ENCODE data around the gene NPHP4. TPM values are rescaled to one million over a fixed set of nuclear protein-coding genes. Genes with fewer than 3 reads are reported as not detected.

The NPHP4 gene
- polyA plus RNA-seq, 2 of the 4 experiments (the other 2 are of a cell fraction): 2.9 to 5.1 TPM

DNA sequence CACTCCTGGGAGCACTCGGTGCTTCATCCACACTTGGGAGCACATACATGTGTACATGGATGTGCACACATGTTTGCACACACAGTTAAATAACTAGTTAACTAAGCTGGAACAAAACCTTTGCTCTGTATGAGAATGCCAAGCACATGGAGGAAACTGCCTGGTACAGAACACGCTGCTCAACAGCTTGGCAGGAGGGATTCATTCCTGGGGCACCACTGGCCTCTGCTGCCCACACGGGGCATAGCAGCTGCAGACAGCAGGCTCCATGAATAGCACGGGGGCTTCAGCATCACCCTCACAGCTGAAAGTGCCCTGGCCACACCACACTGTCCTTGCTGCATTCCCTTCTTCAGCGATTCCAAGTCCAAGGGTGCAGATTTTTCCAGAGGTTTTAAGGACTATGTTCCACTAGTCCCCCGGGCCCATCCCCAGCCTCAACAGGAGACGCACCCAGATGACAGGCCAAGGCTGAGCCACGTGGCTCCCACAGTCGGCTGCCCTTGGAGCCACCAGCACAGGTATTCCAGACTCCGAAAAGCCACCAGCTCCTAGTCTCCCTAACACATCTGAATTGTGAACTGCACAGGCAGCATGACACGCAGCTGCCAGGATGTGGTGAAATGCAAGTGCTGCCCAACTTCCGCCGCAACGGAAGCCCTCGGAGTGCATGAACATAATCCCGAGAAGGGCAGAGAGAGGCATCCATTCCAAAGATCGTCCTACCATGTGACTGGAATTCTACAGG lies 16.9 kb downstream of the NPHP4 start:
- FAIRE-seq (no peak), DNase-seq (ENCODE audit: low read depth in 1 of 2, low spot score in 1 of 2) (peak in 1 of 2 experiments; percentile 46), ATAC-seq (peak; percentile 81 to 88)
- Histone ChIP-seq H3K4me1 (peaks cover 2% of the 10 kb centered on the region; the same call in 2 of the 3 replicates), H3K4me2 (no peak overlapping the region), H3K4me3 (no peak overlapping the region), H3K9me3 (no peaks in the 10 kb centered on the region), H3K27ac (no peak overlapping the region)
- CTCF ChIA-PET: interaction anchor here (0.6 to 3.1 kb wide), 10 partner anchors 15 to 465 kb away, joined by 3 to 22 read pairs (median 3); no protein-coding TSS in a partner anchor
- WGBS (ENCODE audit: missing lambda C conversion rate): 75% methylated on average over 14 of the region's 17 CpGs
- POLR2A ChIA-PET: no interaction called here
- TF ChIP-seq, protein P1, sequence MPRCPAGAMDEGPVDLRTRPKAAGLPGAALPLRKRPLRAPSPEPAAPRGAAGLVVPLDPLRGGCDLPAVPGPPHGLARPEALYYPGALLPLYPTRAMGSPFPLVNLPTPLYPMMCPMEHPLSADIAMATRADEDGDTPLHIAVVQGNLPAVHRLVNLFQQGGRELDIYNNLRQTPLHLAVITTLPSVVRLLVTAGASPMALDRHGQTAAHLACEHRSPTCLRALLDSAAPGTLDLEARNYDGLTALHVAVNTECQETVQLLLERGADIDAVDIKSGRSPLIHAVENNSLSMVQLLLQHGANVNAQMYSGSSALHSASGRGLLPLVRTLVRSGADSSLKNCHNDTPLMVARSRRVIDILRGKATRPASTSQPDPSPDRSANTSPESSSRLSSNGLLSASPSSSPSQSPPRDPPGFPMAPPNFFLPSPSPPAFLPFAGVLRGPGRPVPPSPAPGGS (IDR thresholded peaks at IDR 0.05): no peak
- TF ChIP-seq BHLHE40 (IDR thresholded peaks at IDR 0.05; ENCODE audit: low read depth, low read length): no peak
- no peak for TF ChIP-seq PHF8 (IDR thresholded peaks at IDR 0.05; ENCODE audit: borderline replicate concordance, low read depth)
- no peak for TF ChIP-seq HOXA7 (CRISPR knock-in tag; IDR thresholded peaks at IDR 0.05)
- TF ChIP-seq NPAS2 (CRISPR knock-in tag; IDR thresholded peaks at IDR 0.05; ENCODE audit: borderline replicate concordance): no peak
- TF ChIP-seq RARB (CRISPR knock-in tag; IDR thresholded peaks at IDR 0.05): no peak
- TF ChIP-seq, protein P2, sequence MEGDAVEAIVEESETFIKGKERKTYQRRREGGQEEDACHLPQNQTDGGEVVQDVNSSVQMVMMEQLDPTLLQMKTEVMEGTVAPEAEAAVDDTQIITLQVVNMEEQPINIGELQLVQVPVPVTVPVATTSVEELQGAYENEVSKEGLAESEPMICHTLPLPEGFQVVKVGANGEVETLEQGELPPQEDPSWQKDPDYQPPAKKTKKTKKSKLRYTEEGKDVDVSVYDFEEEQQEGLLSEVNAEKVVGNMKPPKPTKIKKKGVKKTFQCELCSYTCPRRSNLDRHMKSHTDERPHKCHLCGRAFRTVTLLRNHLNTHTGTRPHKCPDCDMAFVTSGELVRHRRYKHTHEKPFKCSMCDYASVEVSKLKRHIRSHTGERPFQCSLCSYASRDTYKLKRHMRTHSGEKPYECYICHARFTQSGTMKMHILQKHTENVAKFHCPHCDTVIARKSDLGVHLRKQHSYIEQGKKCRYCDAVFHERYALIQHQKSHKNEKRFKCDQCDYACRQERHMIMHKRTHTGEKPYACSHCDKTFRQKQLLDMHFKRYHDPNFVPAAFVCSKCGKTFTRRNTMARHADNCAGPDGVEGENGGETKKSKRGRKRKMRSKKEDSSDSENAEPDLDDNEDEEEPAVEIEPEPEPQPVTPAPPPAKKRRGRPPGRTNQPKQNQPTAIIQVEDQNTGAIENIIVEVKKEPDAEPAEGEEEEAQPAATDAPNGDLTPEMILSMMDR (IDR thresholded peaks at IDR 0.05): peak; percentile 35
- TF ChIP-seq, protein P3, sequence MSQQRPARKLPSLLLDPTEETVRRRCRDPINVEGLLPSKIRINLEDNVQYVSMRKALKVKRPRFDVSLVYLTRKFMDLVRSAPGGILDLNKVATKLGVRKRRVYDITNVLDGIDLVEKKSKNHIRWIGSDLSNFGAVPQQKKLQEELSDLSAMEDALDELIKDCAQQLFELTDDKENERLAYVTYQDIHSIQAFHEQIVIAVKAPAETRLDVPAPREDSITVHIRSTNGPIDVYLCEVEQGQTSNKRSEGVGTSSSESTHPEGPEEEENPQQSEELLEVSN (IDR thresholded peaks at IDR 0.05; ENCODE audit: borderline replicate concordance, low read depth): no peak
- TF ChIP-seq KDM5A (IDR thresholded peaks at IDR 0.05): no peak
- peak; percentile 51 to 72 for TF ChIP-seq RAD21 (conservative IDR thresholded peaks at IDR 0.05 in 1 of 2, IDR thresholded peaks at IDR 0.05 in 1 of 2)

DNA sequence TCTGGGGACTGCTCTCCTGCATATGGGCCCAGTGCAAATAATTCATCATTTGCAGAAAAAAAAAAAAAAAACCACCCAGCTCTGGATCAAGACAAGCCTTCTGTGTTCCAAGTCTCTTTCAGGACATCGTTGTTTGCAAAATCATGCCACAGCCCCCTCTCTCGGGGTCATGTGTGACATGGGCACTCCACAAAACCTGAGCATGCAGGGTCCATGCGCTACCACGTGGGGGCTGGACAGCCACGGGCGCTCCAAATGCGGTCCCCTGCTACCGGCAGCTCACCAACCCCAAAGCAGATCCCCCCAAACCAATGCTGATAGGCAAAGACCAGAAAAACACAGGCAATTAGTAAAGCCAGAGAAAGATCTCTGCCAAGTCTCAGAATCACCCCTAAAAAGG lies 17.6 kb downstream of the NPHP4 start:
- no peaks in the 10 kb centered on the region for H3K9me3 ChIP-seq
- ChIA-PET POLR2A (no interaction called here), CTCF (interaction anchor here (0.6 to 3.1 kb wide), 8 partner anchors 16 to 464 kb away, joined by 3 to 22 read pairs (median 3); no protein-coding TSS in a partner anchor)
- no peaks in the 10 kb centered on the region for H3K4me1 ChIP-seq
- H3K4me2 ChIP-seq: no peak overlapping the region
- TF ChIP-seq GATA3 (IDR thresholded peaks at IDR 0.05; ENCODE audit: borderline replicate concordance): no peak
- TF ChIP-seq, protein P4, sequence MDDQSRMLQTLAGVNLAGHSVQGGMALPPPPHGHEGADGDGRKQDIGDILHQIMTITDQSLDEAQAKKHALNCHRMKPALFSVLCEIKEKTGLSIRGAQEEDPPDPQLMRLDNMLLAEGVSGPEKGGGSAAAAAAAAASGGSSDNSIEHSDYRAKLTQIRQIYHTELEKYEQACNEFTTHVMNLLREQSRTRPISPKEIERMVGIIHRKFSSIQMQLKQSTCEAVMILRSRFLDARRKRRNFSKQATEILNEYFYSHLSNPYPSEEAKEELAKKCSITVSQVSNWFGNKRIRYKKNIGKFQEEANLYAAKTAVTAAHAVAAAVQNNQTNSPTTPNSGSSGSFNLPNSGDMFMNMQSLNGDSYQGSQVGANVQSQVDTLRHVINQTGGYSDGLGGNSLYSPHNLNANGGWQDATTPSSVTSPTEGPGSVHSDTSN (IDR thresholded peaks at IDR 0.05): no peak
- TF ChIP-seq MAZ (IDR thresholded peaks at IDR 0.05; ENCODE audit: borderline replicate concordance, low read depth, low read length): no peak
- no peak for TF ChIP-seq RAD21 (conservative IDR thresholded peaks at IDR 0.05 in 1 of 2, IDR thresholded peaks at IDR 0.05 in 1 of 2)
- TF ChIP-seq CBX8 (IDR thresholded peaks at IDR 0.05): no peak
- TF ChIP-seq PHF8 (IDR thresholded peaks at IDR 0.05; ENCODE audit: borderline replicate concordance, low read depth): no peak
- no peak for TF ChIP-seq MAFK (IDR thresholded peaks at IDR 0.05; ENCODE audit: partially characterized antibody)
- TF ChIP-seq ZSCAN20 (CRISPR knock-in tag; IDR thresholded peaks at IDR 0.05): no peak
- TF ChIP-seq, protein P5, sequence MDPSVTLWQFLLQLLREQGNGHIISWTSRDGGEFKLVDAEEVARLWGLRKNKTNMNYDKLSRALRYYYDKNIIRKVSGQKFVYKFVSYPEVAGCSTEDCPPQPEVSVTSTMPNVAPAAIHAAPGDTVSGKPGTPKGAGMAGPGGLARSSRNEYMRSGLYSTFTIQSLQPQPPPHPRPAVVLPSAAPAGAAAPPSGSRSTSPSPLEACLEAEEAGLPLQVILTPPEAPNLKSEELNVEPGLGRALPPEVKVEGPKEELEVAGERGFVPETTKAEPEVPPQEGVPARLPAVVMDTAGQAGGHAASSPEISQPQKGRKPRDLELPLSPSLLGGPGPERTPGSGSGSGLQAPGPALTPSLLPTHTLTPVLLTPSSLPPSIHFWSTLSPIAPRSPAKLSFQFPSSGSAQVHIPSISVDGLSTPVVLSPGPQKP (IDR thresholded peaks at IDR 0.05; ENCODE audit: low read depth, low read length): no peak
- no peak for TF ChIP-seq POLR2A (IDR thresholded peaks at IDR 0.05; ENCODE audit: low read length)
- TF ChIP-seq FOXS1 (CRISPR knock-in tag; IDR thresholded peaks at IDR 0.05): no peak
- no peak for TF ChIP-seq ESRRA (IDR thresholded peaks at IDR 0.05; ENCODE audit: borderline replicate concordance, low read length)
- no peak for TF ChIP-seq BHLHE40 (IDR thresholded peaks at IDR 0.05; ENCODE audit: low read depth, low read length)
- TF ChIP-seq, protein P6, sequence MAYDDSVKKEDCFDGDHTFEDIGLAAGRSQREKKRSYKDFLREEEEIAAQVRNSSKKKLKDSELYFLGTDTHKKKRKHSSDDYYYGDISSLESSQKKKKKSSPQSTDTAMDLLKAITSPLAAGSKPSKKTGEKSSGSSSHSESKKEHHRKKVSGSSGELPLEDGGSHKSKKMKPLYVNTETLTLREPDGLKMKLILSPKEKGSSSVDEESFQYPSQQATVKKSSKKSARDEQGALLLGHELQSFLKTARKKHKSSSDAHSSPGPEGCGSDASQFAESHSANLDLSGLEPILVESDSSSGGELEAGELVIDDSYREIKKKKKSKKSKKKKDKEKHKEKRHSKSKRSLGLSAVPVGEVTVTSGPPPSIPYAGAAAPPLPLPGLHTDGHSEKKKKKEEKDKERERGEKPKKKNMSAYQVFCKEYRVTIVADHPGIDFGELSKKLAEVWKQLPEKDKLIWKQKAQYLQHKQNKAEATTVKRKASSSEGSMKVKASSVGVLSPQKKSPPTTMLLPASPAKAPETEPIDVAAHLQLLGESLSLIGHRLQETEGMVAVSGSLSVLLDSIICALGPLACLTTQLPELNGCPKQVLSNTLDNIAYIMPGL (CRISPR knock-in tag; IDR thresholded peaks at IDR 0.05; ENCODE audit: borderline replicate concordance): no peak
- no peak for TF ChIP-seq HOXA7 (CRISPR knock-in tag; IDR thresholded peaks at IDR 0.05)
- no peak for TF ChIP-seq SREBF2 (IDR thresholded peaks at IDR 0.05)
- FAIRE-seq (no peak), DNase-seq (ENCODE audit: low read depth in 1 of 2, low spot score in 1 of 2) (no peak), ATAC-seq (no peak)
- 79% methylated on average over 8 of the region's 8 CpGs for WGBS (ENCODE audit: missing lambda C conversion rate)
- no peak overlapping the region for H3K4me3 ChIP-seq
- no peak overlapping the region for H3K27ac ChIP-seq
